Natural killer cell treated with Interleukin-12 subunit alpha and Interleukin-12 subunit beta and Interleukin-15 and Interleukin-18, amount 100 ng/mL, for 72 hours (primary cell): ENCODE results near the gene GFY. TPM values are rescaled to one million over a fixed set of nuclear protein-coding genes. Genes with fewer than 3 reads are reported as not detected.

Experiments
- total RNA-seq, 2 donors: library from RNA; stranded (reverse); gene quantifications; one replicate each; pipeline ENCODE4 v1.2.3, GENCODE V29; 2022

Gene GFY
- total RNA-seq, 2 donors from 2014 or later, result not detected

Other genes with a start within 250 kb of the GFY start
- 1 to 10 TPM; 4.2 to 5.3 TPM for gene SLC6A16, start 100.2 kb upstream of the GFY start, total RNA-seq
- 100 to 1,000 TPM; 102 to 122 TPM for gene CD37, start 90.0 kb upstream of the GFY start, total RNA-seq
- not detected for gene TEAD2, start 63.0 kb upstream of the GFY start, total RNA-seq
- gene DKKL1, start 61.5 kb upstream of the GFY start, total RNA-seq, result not detected
- under 1 TPM in 1 of 2 donors, not detected in 1; 0.56 TPM for gene KASH5, start 37.1 kb upstream of the GFY start, total RNA-seq
- not detected for gene PTH2, start 1.9 kb upstream of the GFY start, total RNA-seq
- gene SLC17A7, start 16.1 kb downstream of the GFY start, total RNA-seq, result not detected
- gene PIH1D1, start 26.4 kb downstream of the GFY start, total RNA-seq, result 100 to 1,000 TPM; 110 to 170 TPM
- 10 to 100 TPM; 29.0 to 65.2 TPM for gene ALDH16A1, start 27.8 kb downstream of the GFY start, total RNA-seq
- gene FLT3LG, start 48.8 kb downstream of the GFY start, total RNA-seq, result 10 to 100 TPM; 33.5 to 80.4 TPM
- 1,000 to 10,000 TPM; 1,861 to 2,042 TPM for gene RPL13A, start 62.2 kb downstream of the GFY start, total RNA-seq
- gene RPS11, start 71.0 kb downstream of the GFY start, total RNA-seq, result 1,000 to 10,000 TPM; 1,165 to 1,334 TPM
- gene FCGRT, start 87.3 kb downstream of the GFY start, total RNA-seq, result 1 to 10 TPM; 1.6 to 3.0 TPM
- 1 to 10 TPM; 1.6 to 2.0 TPM for gene RCN3, start 102.6 kb downstream of the GFY start, total RNA-seq
- gene NOSIP, start 155.2 kb downstream of the GFY start, total RNA-seq, result 10 to 100 TPM; 70.6 to 75.2 TPM
- 1 to 10 TPM in 1 of 2 donors, under 1 TPM in 1; 0.81 to 1.5 TPM for gene PRRG2, start 155.9 kb downstream of the GFY start, total RNA-seq
- 10 to 100 TPM; 29.7 to 45.7 TPM for gene PRR12, start 165.8 kb downstream of the GFY start, total RNA-seq
- gene RRAS, start 214.8 kb downstream of the GFY start, total RNA-seq, result 10 to 100 TPM in 1 of 2 donors, 1 to 10 TPM in 1; 4.1 to 10.4 TPM
- gene SCAF1, start 216.8 kb downstream of the GFY start, total RNA-seq, result 100 to 1,000 TPM in 1 of 2 donors, 10 to 100 TPM in 1; 75.8 to 106 TPM
- 100 to 1,000 TPM; 167 to 185 TPM for gene IRF3, start 240.5 kb downstream of the GFY start, total RNA-seq
- gene BCL2L12, start 240.5 kb downstream of the GFY start, total RNA-seq, result 10 to 100 TPM; 45.9 to 98.0 TPM